ENCODE results near the gene DYNLT4.

GRCh38 chr1:44786138-44786840 is 20.9 kb downstream of the DYNLT4 start:
- TF ChIP-seq POLR2A (IDR thresholded peaks at IDR 0.05) (peak in 1 of 4 donors; percentile 19), CTCF (IDR thresholded peaks at IDR 0.05) (peak; percentile 98 to 99 (median 98)), POLR2AphosphoS5 (IDR thresholded peaks at IDR 0.05) (peak in 1 of 2 donors; percentile 16), EP300 (IDR thresholded peaks at IDR 0.05) (no peak)
